Activated CD4-positive, alpha-beta T cell treated with anti-CD3 and anti-CD28 coated beads, Interleukin-2, Interleukin-4, amounts not matched to agents 100 ng/mL and 50 ng/mL, durations not matched to agents 16 hours and 8 hours (primary cell): ENCODE results near the gene TSPEAR.
A peak's percentile ranks its signal among the peaks of the same experiment; 100 is the strongest.
"Not testable (repeated sequence)": the region's sequence is repeated elsewhere in the genome, so short reads cannot be mapped to it uniquely, and the experiment has no call there.

Experiments
- DNase-seq: peaks from one replicate; pipeline ENCODE4 v3.0.0-alpha.2; 2020; ENCODE audit warnings: low spot score

TSPEAR gene

DNA sequence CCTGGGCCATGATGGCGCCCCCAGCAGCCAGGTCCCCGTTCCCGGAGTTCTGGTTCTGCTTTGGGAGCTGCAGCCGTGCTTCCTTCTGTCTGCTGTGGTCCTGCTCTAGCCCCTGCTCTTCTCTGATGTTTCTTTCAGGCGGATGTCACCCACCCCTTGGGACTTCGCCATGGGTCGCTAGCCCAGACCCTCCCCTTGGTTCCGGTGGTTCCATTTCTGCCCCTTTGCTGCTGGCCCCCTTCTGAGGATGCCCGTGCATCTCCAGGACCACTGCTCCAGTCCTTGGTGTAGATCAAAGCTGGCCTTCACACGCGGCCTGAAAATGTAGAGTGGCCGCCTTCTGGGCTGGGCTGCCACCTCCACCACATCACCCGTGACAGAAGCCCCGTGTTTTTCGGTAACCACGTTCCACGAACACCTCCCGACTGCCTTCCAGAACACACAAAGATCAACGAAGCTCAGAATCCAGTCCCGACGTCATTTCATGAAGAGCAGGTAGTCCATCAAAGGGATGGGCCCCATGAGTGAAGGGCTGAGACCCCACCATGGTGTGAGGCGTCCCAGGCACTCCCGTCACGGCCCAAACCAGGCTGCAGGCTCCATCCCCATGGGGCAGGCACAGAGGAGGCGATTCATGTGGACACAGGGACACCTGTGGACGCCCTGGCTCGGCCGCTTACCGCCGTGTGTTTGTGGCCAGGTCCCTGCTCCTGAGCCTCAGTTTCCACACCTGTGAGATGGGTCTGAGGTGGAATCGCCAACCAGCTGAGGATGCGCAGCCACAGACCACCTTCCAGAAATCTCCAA, 195.8 kb downstream of the TSPEAR start:
- DNase-seq: no peak

GRCh38 chr21:44514746-44515358, 196.5 kb downstream of the TSPEAR start:
- no peak for DNase-seq

DNA sequence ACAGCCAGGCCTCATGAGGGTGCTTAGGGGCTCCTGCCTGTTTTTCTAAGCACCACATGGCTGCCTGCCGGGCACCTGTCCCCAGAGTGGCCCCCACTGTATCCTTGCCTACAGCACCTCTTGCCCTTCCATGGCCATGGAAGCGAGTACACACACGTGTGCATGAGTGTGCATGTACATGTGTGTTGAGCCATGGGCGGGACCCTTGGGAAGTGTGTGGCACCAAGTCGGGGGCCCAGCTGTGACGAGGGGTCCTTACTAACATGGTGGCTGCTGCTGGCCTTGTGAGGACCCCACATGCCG, 197.2 kb downstream of the TSPEAR start:
- no peak for DNase-seq

GRCh38 chr21:44513389-44514217, 197.8 kb downstream of the TSPEAR start:
- no peak for DNase-seq

DNA sequence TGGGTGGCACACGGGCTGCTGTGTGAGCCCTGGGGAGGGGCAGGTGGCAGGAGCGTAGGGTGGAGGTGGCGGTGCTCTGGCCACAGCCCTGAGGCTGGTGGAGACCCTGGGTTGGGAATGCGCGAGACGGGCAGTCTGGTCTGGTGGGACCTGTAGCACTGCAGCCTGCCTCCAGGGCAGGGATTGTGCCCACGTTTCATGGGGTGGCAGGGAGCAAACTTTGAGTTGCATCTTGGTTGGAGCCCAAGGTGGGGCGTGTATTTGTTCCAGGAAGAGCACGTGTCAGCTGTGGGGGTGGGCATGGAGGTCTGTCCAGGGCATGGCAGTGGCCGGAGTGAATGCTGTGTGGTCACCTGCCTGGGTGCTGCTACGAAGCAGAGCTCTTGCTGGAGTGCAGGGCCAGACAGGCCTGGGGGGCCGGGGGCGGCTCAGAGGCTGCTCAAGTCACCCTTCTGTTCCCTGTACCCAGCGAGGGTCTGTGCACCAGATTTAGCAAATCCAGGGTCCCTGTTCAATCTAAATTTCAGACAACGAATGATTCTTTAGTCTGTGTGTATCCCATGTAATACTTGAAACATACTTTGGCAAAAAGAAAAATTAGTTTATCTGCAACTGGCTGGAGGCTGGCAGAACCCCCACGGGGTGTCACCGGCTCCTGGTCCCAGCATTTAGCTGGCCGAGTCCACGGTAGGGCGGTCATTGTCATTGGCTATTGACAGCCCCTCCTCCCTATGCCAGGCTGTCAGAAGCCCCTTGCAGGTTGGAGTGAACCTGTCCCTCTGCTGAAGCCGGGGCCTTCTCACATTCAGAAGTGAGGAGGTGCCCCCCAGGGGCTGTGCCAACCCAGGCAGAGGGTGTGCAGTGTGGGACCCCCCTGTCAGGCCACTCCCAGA, 198.6 kb downstream of the TSPEAR start:
- DNase-seq: no peak

GRCh38 chr21:44511938-44512275, 199.5 kb downstream of the TSPEAR start:
- no peak for DNase-seq

DNA sequence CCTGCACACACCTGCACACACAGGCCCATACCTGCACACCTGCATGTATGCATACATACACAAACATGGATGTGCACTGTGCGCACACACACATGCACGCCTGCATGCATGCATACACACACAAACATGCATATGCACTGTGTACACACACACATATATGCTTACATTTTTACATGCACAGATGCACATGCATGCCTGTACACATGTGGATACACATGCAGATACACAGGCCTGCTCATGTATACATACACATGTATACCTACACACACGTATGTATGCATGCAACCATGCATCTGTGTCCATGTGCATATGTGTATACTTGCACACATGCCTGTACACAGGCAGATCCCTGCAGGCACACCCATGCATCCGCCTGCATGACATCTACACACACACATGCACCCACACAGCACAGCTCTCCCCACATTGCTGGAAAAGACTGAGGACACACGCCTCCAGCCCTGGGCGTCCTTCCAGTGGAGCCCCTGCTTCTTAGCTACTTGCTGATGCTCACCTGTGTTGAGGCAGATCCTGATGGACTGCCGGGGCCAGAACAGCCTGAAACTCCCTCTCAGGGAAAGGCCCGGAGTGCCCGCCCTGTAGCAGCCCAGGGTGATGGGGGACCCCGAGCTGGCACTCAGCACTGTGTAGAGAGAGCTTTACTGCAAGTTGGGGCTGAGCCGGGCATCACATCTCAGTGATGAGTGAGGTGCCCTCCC, 200.0 kb downstream of the TSPEAR start:
- no peak for DNase-seq

GRCh38 chr21:44510508-44511218, 200.7 kb downstream of the TSPEAR start:
- peak; percentile 68 for DNase-seq

DNA sequence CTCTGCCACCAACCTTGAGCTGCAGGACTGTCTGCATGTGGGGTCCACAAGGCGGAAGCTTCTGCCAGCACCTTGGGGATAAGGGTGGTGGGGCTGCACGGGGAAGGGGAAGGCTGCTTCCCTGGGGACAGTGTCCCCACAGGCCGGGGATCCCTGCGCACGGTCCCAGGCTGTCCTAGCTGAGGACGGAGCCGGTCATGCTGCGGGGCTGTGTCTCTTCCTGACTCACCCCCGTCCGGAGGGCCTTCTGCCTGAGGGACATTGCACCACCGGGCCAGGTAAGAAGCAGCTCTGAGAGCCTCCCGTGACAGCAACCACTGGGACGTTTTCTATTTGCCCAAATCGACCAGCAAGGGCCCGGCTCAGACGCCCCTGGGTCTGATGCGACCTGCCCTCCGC, 201.3 kb downstream of the TSPEAR start:
- DNase-seq: no peak

DNA sequence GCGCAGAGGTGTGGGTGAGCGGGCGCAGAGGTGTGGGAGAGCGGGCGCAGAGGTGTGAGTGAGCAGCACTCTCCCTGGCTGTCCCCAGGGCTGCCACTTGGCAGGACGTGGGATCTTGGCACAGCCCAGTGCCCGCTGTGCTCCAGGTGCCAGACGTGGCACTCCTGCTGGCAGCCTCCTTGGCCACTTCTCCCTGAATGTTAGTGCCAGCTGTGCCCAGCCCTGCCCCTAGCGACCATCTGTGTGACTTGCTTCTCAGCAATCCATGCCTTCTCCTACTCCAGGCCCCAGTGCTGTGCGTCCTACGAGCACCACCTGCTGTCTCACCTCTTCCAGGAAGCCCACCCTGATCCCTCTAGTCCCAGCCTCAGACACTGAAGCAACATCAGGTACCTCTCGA, 201.8 kb downstream of the TSPEAR start:
- DNase-seq: no peak

DNA sequence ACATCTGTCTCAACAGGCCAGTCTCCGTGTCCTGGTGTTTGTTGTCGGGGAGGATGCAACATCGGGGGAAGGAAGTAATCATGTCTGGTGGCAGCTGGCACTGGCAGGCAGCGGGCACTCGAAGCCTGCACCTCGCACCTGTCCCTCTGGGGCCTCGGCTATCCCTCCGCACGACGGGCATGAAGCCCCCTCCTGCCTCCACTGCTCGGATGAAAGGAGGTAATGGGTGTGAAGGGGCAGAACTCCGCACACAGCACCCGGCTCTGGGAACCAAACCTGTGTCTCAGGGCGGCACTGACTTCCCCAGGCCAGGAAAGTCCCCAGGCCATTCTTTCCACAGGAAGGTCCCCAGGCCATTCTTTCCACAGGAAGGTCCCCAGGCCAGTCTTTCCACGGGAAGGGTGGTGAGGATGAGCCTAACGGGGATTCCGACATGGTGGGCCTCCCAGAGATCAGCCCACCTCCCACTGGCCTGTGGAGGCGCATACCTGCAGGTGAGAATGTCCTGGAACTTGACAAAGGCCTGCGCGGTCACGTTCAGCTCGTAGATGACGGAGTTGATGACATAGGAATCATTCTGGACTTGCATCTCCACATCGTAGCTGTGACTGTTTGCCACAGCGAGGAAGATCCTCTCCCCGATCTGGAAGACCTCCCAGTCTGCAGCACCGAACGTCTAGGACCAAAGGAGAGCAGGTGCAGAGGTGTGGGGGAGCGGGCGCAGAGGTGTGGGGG, 202.5 kb downstream of the TSPEAR start:
- DNase-seq: no peak

GRCh38 chr21:44508426-44508710, 203.0 kb downstream of the TSPEAR start:
- no peak for DNase-seq

DNA sequence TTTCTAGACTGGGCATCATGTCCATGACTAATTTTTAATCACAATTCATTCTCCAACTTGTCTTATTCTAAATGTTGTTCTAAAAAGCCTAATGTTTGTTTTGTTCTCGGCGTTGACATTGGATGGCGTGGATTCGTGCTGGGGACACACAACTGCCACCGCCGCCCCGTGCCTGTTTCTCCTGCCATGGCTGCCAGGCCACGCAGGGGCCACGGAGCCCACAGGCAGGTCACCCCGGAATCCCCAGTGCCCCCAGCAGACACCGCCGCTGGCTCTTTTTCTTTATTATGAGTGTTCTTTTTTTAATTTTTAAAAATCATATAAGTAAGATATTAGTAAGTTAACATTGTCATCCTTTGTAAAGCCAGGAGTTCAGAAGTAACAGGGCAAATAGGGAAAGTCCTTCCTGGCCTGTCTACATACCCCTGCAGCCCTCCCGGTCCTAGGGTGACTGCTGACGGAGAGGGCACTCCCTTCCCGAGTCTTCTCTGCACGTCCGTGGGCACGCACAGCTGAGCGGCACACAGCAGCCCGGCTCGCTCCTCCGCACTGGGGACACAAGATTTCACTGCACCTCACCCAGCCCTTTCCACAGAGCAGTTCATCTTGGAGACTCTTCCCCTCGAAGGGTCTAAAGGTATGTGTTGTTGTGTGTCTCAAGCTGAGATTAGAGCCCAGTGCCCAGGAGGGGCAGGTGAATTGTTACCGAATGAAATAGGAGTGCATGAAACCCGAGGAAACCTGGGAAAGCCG, 203.5 kb downstream of the TSPEAR start:
- DNase-seq: no peak

GRCh38 chr21:44506279-44507255, 204.8 kb downstream of the TSPEAR start:
- no peak for DNase-seq

DNA sequence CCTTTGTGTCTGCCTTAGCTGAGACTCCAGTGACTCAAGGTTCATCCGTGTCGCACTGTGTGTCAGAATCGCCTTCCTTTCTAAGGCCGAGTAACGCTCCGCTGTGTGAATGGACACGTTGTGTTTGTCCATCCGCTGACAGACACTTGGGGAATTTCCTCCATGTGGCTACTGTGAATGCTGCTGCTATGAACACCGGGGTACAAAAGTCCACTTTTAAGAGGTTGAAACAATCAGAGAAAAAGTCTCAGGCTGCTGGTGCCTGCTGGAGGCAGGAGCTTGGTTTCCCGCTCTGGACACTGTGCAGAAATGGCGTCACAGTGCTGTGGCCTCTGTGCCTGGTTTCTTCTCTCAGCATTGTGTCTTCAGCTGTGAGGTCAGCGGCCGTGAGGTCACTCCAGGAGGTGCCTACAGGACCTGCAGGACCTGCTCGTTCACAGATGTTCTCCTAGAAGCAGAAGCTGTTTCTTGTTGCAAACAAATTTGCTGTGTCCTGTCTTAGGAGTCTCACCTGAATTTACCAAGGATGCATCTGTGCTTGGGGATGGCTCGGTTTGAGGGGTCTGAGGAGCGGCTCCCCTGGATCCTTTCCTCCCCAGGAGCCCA, 205.6 kb downstream of the TSPEAR start:
- DNase-seq: no peak

- no peak for DNase-seq
These were observed 207.4 kb downstream of the TSPEAR start for GRCh38 chr21:44503901-44504399.

- not testable (repeated sequence) for DNase-seq
These were observed 208.1 kb downstream of the TSPEAR start for GRCh38 chr21:44503006-44503889.
